ENCODE measurements around the gene NCCRP1. TPM values are rescaled to one million over a fixed set of nuclear protein-coding genes. Genes with fewer than 3 reads are reported as not detected.

Gene NCCRP1, protein sequence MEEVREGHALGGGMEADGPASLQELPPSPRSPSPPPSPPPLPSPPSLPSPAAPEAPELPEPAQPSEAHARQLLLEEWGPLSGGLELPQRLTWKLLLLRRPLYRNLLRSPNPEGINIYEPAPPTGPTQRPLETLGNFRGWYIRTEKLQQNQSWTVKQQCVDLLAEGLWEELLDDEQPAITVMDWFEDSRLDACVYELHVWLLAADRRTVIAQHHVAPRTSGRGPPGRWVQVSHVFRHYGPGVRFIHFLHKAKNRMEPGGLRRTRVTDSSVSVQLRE
- total RNA-seq = not detected
- total RNA-seq = 0 reads per million in 2 donors

DNA sequence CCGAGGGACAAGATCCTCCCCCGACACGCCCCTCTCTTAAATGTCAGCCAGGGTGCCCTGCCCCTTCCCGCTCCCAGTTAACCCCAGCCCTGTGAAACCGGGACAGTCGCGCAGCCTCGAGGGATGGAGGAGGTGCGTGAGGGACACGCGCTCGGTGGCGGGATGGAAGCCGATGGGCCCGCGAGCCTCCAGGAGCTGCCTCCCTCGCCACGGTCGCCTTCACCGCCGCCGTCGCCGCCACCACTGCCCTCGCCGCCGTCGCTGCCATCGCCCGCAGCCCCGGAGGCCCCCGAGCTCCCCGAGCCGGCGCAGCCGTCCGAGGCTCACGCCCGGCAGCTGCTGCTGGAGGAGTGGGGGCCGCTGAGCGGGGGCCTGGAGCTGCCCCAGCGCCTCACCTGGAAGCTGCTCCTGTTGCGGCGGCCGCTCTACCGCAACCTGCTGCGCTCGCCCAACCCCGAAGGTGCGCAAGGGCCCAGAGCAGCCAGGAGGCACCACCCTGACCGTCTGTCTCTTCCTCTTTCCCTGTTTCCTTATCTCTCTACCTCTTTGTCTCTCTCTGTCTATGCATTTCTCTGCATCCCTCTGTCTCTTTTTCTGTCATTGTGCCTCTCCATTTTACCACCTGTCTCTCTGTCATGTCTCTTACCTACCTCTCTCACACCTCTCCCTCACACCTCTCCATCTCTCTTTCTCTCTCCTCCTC lies at the start of gene NCCRP1:
Gene NCCRP1 (plus strand): TSS at position 105 of the 703 bp plus-strand sequence. CDS start 19 bp downstream, at position 124.
- H3K27ac Mint-ChIP-seq = peak within 1 kb of the TSS; percentile 77

DNA sequence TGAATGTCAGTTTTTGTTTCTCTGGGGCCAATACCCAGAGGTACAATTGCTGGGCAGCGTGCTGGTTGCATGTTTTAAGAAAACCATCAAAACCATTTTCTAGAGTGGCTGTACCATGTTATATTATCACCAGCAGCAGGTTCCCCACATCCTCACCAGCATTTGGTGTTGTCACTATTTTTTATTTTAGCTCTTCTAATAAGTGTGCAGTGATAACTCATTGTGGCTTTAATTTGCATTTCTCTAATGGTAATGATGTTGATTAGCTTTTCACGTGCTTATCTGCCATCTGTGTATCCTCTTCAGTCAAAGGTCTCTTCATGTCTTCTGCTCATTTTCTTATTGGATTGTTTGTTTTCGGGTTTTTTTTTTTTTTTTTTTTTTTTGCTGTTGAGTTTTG lies 49.3 kb upstream of the NCCRP1 start:
- Mint-ChIP-seq H3K27ac (no peak overlapping the region), H3K4me3 (no peak overlapping the region), H3K4me1 (peaks cover 25% of the 10 kb centered on the region), H3K27me3 (no peaks in the 10 kb centered on the region), H3K36me3 (ENCODE audit: low read depth) (no peaks in the 10 kb centered on the region)
- DNase-seq (no peak), ATAC-seq (no peak)
- no peaks in the 10 kb centered on the region for H3K9me3 ChIP-seq (ENCODE audit: control insufficient read depth, low read length, poor library complexity, severe bottlenecking)

More for the DNA sequence above, at the start of gene NCCRP1:
- Mint-ChIP-seq H3K4me1 (peaks cover 27% of the 10 kb centered on the region), H3K36me3 (ENCODE audit: low read depth) (peaks cover 6% of the 10 kb centered on the region), H3K27me3 (peaks cover 76% of the 10 kb centered on the region), H3K4me3 (peak within 1 kb of the TSS; percentile 92)
- ATAC-seq (peak; percentile 41), DNase-seq (no peak)
- no peaks in the 10 kb centered on the region for H3K9me3 ChIP-seq (ENCODE audit: control insufficient read depth, low read length, poor library complexity, severe bottlenecking)

DNA sequence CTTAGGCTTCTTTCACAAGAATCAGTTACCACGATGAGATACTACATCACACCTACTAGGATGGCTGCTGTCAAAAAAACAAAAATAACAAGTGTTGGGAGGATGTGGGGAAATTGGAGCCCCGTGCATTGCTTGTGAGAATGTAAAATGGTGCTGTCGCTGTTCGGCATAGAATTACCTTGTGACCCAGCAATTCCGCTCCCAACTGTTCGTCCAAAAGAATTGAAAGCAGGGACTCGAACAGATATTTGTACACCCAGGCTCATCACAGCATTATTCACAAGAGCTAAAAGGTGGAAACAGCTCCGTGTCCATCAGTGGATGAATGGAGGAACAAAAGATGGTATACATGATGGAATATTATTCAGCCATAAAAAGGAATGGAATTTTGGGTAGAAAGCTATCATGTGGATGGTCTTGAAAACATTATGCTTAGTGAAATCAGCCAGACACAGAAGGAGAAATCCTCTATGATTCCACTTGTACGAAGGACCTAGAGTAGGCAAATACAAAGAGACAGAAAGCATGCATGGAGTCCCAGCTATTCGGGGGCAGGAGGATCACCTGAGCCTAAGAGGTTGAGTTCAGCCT lies 47.7 kb upstream of the NCCRP1 start:
- ATAC-seq (no peak), DNase-seq (no peak)
- H3K27me3 Mint-ChIP-seq = no peaks in the 10 kb centered on the region
- peaks cover 2% of the 10 kb centered on the region for H3K36me3 Mint-ChIP-seq (ENCODE audit: low read depth)
- no peaks in the 10 kb centered on the region for H3K9me3 ChIP-seq (ENCODE audit: control insufficient read depth, low read length, poor library complexity, severe bottlenecking)
- H3K27ac Mint-ChIP-seq = no peak overlapping the region
- H3K4me3 Mint-ChIP-seq = no peak overlapping the region
- peaks cover 25% of the 10 kb centered on the region for H3K4me1 Mint-ChIP-seq

DNA sequence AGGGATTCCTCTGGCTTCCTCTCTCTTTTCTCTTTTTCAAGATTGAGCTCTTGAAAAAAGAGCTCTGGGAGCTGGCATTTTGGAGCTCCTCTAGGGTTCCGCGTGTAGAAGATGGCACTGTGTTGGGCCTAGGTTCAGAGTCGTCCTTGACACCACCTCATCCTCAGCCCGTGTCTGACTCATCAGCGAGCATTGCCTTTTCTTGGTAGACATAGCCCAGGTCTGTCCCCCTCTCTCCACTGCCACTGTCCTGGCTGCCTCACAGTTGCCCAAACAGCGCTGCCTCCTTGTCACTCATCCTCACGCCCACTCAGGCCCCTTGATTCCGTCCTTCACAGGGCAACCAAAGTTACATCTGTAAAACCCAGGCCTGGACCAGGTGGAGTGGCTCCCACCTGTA lies 46.5 kb upstream of the NCCRP1 start:
- ATAC-seq (no peak), DNase-seq (no peak)
- peaks cover 2% of the 10 kb centered on the region for H3K36me3 Mint-ChIP-seq (ENCODE audit: low read depth)
- no peaks in the 10 kb centered on the region for H3K9me3 ChIP-seq (ENCODE audit: control insufficient read depth, low read length, poor library complexity, severe bottlenecking)
- no peaks in the 10 kb centered on the region for H3K27me3 Mint-ChIP-seq
- no peak overlapping the region for H3K27ac Mint-ChIP-seq
- no peak overlapping the region for H3K4me3 Mint-ChIP-seq
- peaks cover 22% of the 10 kb centered on the region for H3K4me1 Mint-ChIP-seq

DNA sequence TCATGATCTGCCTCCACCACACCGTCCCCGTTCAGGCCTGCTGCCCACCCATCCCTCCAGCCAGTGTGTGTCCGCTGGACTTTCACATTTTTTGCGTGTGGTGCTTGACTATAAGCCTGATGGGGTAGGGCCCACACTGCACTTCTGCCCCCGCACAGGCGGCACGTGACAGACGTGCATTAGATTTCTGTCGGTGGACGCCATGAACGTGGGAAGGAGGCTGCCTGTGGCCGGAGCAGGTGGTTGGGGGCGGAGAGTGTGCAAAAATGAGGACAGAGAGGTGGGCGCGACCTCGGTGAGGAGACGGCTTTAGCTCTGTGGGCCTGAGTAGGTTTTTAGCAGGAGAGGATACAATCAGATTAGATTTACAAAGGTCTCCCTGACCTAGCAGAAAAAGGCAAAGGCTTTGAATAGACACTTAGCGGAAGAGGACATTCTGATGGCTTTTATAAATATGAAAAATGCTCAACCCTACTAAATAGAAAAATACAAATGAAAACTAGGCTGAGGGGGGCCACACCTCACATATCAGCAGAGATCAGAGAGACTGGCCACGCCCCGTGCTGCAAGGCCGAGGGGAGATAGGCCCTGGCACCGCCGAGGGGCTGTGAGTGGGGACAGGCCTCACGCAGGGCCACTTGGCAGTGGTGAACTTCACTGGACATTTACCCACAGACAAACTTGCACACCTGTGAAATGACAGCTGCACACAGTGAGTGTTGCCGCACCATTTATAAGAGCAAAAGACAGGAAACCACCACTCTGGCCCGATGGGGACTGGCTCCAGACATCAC lies 45.8 kb upstream of the NCCRP1 start:
- Mint-ChIP-seq H3K36me3 (ENCODE audit: low read depth) (peaks cover 2% of the 10 kb centered on the region), H3K27ac (no peak overlapping the region), H3K4me3 (no peak overlapping the region), H3K27me3 (no peaks in the 10 kb centered on the region), H3K4me1 (peaks cover 19% of the 10 kb centered on the region)
- ATAC-seq (no peak), DNase-seq (no peak)
- H3K9me3 ChIP-seq (ENCODE audit: control insufficient read depth, low read length, poor library complexity, severe bottlenecking) = no peaks in the 10 kb centered on the region

DNA sequence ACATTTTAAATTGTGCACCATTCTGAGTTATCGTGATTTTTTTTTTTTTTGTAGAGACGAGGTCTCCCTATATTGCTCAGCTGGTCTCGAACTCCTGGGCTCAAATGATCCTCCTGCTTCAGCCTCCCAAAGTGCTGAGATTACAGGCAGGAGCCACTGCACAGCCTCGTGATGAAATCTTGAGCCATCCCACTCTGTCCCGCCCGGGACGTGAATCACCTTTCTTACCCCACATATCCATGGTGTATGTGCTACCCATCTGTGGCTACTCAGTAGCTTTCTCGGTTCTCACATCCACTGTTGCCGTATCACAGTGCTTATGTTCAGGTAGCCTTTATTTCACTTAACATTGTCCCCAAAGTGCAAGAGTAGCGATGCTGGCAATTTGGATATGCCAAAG lies 44.7 kb upstream of the NCCRP1 start:
- Mint-ChIP-seq H3K4me1 (peaks cover 15% of the 10 kb centered on the region), H3K36me3 (ENCODE audit: low read depth) (peaks cover 2% of the 10 kb centered on the region), H3K27ac (no peak overlapping the region), H3K4me3 (no peak overlapping the region), H3K27me3 (no peaks in the 10 kb centered on the region)
- no peaks in the 10 kb centered on the region for H3K9me3 ChIP-seq (ENCODE audit: control insufficient read depth, low read length, poor library complexity, severe bottlenecking)
- ATAC-seq (no peak), DNase-seq (no peak)

DNA sequence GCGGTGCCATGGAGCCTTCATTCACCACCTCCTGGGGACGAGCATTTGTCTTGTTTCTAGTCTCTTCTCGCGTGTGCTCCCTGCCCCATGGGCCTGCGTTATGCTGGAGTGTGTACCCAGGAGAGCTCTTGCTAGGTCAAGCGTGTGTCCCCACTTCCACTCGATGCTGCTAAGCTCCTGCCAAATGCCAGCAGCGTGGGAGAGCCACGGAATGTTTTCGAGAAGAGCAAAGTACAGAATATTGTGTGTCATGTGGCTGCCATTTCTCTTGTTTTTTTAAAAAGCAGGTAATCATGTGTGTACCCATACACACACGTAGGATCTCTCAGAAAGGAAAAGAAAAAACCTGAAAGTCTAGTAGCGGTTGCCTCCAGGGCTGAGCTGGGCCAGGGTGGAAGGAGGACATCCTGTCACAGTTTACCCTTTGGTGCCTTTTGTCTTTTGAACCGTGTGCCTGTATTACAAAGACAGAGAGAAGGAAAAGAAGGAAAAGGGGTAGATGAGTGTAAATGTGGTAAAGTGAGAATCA lies 42.6 kb upstream of the NCCRP1 start:
- DNase-seq (no peak), ATAC-seq (no peak)
- Mint-ChIP-seq H3K27ac (no peak overlapping the region), H3K36me3 (ENCODE audit: low read depth) (peaks cover 2% of the 10 kb centered on the region), H3K4me3 (no peak overlapping the region), H3K4me1 (peaks cover 25% of the 10 kb centered on the region), H3K27me3 (no peaks in the 10 kb centered on the region)
- H3K9me3 ChIP-seq (ENCODE audit: control insufficient read depth, low read length, poor library complexity, severe bottlenecking) = no peaks in the 10 kb centered on the region

DNA sequence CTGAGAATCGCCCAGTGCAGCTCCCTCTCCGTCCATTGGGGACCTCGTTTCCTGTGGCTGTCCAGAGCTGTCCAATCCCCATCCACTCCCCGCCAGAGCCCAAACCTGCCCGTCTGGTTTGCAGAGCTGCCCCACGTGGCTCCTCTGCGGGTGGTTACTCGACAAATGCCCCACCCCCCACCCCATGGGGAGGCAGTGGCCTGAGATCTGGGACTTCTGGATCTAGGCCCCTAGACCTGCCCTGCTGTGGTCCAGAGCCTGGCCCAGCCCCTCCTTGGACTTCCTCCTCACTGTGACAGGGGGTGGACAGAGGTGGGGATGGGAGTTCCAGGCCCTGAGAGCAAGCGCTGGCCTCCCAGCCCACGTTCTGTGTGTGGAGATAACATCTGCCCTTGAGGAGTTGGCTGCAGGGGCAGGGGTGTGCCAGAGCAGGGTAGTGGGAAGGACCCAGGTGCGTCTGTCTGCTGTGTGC lies 42.1 kb upstream of the NCCRP1 start:
- DNase-seq = no peak
- Mint-ChIP-seq H3K36me3 (ENCODE audit: low read depth) (peaks cover 2% of the 10 kb centered on the region), H3K27ac (no peak overlapping the region), H3K4me1 (peaks cover 25% of the 10 kb centered on the region), H3K27me3 (no peaks in the 10 kb centered on the region), H3K4me3 (no peak overlapping the region)
- no peaks in the 10 kb centered on the region for H3K9me3 ChIP-seq (ENCODE audit: control insufficient read depth, low read length, poor library complexity, severe bottlenecking)
- ATAC-seq = no peak

DNA sequence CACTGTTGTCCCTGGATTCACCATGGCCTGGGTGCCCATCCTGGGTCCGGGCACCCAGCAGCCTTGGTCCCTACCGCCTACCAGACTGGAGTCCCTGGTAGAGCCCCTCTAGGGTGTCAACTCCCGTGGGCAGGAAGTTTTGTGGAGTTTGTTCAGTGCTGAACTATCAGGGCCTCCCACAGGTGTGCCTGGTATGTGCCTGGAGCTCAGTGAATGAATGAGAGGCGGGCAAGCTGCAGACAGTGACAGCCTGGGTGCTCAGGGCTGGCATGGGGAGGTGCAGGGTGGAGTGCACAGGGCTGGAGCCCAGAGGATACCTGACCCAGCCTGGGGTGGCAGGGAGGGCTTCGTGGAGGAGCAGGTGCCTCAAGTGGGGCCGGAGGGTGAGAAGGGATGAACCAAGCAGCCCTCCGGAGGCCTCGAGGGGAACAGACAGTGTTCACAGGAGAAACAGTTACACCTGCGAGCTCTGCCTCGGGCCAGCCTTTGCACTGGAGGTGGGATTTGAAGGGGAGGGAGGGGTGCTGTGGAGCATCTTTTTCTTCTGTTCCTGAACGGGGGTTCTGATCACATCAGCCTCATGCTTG lies 41.6 kb upstream of the NCCRP1 start:
- no peaks in the 10 kb centered on the region for H3K27me3 Mint-ChIP-seq
- H3K27ac Mint-ChIP-seq = peak overlapping the region; percentile 21
- no peak overlapping the region for H3K4me3 Mint-ChIP-seq
- peaks cover 2% of the 10 kb centered on the region for H3K36me3 Mint-ChIP-seq (ENCODE audit: low read depth)
- peaks cover 25% of the 10 kb centered on the region for H3K4me1 Mint-ChIP-seq
- no peaks in the 10 kb centered on the region for H3K9me3 ChIP-seq (ENCODE audit: control insufficient read depth, low read length, poor library complexity, severe bottlenecking)
- DNase-seq (no peak), ATAC-seq (no peak)

DNA sequence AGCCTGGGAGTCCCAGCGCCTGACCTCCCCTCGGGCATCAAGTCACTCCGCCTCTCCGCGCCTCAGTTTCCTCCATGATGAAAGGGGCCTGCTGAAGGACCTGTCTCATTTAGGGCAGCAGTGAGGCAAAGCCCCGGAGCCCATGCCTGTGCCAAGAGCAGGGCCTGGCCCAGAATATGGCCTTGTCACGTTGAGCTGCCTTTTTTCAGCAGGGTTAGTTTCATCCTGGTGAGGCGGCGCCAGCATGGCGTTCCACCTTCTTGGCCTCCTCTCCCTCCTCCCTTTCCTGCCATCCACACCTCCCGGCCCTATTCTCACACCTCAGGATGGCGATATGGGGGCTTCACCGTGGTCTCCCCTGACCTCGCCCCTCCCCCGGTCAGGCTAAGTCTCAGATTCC lies 41.0 kb upstream of the NCCRP1 start:
- H3K27me3 Mint-ChIP-seq = no peaks in the 10 kb centered on the region
- peaks cover 2% of the 10 kb centered on the region for H3K36me3 Mint-ChIP-seq (ENCODE audit: low read depth)

DNA sequence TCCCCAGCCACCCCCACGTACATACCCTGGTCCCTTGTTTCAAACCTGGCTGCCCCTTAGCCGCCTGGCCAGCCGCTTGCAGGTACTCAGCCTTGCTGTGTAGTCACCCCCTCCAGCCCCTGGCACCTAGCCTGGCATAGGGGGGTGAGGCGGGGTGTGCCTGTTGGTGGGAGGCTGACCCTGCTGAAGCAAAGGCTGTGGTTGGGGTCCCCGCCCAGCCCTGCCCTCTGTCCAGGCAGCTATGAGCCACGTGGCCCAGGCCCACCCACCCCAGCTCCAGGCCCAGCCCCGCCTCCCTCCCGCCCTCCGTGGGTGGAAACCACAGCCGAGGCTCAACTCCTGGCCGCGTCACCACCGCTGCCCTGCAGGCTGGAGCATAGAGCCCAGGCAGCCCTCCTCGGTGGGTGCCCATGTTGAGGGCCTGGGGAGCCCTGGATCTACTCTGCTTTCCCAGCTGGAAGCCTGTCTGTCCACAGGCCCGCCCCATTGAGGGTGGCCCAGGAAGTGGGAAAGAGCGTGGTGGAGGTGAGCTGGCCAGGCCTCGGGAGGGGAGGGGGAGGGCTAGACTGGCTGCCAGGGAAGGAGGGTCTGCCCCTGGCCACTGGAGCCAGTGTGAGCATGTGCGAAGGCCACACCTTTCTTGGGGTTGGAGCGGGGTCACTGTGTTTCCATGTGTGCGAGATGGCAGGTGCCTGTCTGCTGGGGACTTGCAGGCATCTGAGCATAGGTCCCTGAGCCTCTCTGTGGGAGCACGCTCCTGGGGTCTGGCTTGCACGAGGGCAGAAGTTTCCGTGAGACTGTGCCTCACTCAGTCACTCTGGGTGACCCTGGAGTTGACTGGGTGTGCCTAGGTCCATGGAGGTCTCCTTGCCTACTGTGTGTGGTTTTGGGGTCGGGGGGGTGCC lies 40.2 kb upstream of the NCCRP1 start:
- Mint-ChIP-seq H3K36me3 (ENCODE audit: low read depth) (peaks cover 2% of the 10 kb centered on the region), H3K4me1 (peaks cover 24% of the 10 kb centered on the region), H3K27me3 (no peaks in the 10 kb centered on the region), H3K27ac (no peak overlapping the region), H3K4me3 (no peak overlapping the region)
- H3K9me3 ChIP-seq (ENCODE audit: control insufficient read depth, low read length, poor library complexity, severe bottlenecking) = no peaks in the 10 kb centered on the region
- DNase-seq = no peak
- ATAC-seq = no peak

More for the DNA sequence above, 41.0 kb upstream of the NCCRP1 start:
- no peaks in the 10 kb centered on the region for H3K9me3 ChIP-seq (ENCODE audit: control insufficient read depth, low read length, poor library complexity, severe bottlenecking)
- DNase-seq (no peak), ATAC-seq (no peak)
- Mint-ChIP-seq H3K27ac (peak overlapping the region; percentile 21), H3K4me1 (peaks cover 24% of the 10 kb centered on the region), H3K4me3 (no peak overlapping the region)
